Measurements from ENCODE around the gene MAN1C1.

DNA sequence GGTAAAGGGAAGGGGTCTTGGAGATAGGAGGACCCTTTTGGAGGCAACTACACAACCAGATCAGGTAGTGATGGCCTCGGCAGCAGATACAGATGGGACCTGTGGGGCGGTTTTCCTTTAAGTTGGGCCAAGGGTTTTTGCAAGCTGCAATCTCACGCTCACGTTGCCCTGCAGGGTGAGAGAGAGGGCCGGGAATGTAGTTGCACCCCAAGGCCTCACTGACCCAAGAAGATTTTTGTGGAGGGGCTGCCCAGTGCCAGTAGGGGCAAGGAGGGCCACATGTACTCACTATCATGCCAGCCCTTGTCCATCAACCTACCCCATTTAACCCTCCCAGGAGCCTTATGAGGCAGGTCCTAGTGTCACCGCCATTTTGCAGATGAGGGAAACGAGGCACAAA, 125.7 kb downstream of the MAN1C1 start:
- TF ChIP-seq ZNF274 (IDR thresholded peaks at IDR 0.05; ENCODE audit: low read depth, low read length) (no peak), YY1 (IDR thresholded peaks at IDR 0.05; ENCODE audit: extremely low read depth, insufficient replicate concordance, low read depth, low read length) (no peak), POLR2A (IDR thresholded peaks at IDR 0.05; ENCODE audit: borderline replicate concordance, extremely low read depth, insufficient read depth, insufficient read length) (no peak), EZH2 (IDR thresholded peaks at IDR 0.05) (no peak), RAD21 (IDR thresholded peaks at IDR 0.05; ENCODE audit: low read depth) (no peak), EZH2phosphoT487 (IDR thresholded peaks at IDR 0.05; ENCODE audit: borderline replicate concordance) (no peak), POLR2AphosphoS5 (IDR thresholded peaks at IDR 0.05; ENCODE audit: low read depth, low read length) (no peak), SIN3A (IDR thresholded peaks at IDR 0.05; ENCODE audit: low read depth) (no peak)
- TF ChIP-seq, protein P1, sequence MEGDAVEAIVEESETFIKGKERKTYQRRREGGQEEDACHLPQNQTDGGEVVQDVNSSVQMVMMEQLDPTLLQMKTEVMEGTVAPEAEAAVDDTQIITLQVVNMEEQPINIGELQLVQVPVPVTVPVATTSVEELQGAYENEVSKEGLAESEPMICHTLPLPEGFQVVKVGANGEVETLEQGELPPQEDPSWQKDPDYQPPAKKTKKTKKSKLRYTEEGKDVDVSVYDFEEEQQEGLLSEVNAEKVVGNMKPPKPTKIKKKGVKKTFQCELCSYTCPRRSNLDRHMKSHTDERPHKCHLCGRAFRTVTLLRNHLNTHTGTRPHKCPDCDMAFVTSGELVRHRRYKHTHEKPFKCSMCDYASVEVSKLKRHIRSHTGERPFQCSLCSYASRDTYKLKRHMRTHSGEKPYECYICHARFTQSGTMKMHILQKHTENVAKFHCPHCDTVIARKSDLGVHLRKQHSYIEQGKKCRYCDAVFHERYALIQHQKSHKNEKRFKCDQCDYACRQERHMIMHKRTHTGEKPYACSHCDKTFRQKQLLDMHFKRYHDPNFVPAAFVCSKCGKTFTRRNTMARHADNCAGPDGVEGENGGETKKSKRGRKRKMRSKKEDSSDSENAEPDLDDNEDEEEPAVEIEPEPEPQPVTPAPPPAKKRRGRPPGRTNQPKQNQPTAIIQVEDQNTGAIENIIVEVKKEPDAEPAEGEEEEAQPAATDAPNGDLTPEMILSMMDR (IDR thresholded peaks at IDR 0.05 in 2 of 3, conservative IDR thresholded peaks at IDR 0.05 in 1 of 3; ENCODE audit: borderline replicate concordance in 1 of 3, insufficient read depth in 1 of 3, low read depth in 2 of 3, low read length in 2 of 3): no peak
- TF ChIP-seq, protein P2, sequence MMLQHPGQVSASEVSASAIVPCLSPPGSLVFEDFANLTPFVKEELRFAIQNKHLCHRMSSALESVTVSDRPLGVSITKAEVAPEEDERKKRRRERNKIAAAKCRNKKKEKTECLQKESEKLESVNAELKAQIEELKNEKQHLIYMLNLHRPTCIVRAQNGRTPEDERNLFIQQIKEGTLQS (IDR thresholded peaks at IDR 0.05): no peak

Data from HCT116 (cell line).